Measurements from ENCODE around the gene HAGH. TPM values are rescaled to one million over a fixed set of nuclear protein-coding genes. Genes with fewer than 3 reads are reported as not detected.

The HAGH gene
- total RNA-seq, 1 donor from 2014 or later = 57.7 TPM

GRCh38 chr16:1766701-1767100 lies 59.9 kb downstream of the HAGH start:
- intact Hi-C loops (cut with micrococcal nuclease) = no loop called here
- H3K4me3 Mint-ChIP-seq = no peak overlapping the region
- H3K4me1 Mint-ChIP-seq = peaks cover 3% of the 10 kb centered on the region
- no peaks in the 10 kb centered on the region for H3K27me3 Mint-ChIP-seq
- H3K9me3 Mint-ChIP-seq = no peaks in the 10 kb centered on the region
- H3K27ac Mint-ChIP-seq = no peak overlapping the region
- H3K36me3 Mint-ChIP-seq (ENCODE audit: low read depth) = peaks cover 21% of the 10 kb centered on the region
- no peak for DNase-seq

- Mint-ChIP-seq H3K36me3 (ENCODE audit: low read depth) (peaks cover 23% of the 10 kb centered on the region), H3K4me1 (peaks cover 3% of the 10 kb centered on the region), H3K9me3 (no peaks in the 10 kb centered on the region), H3K4me3 (no peak overlapping the region), H3K27ac (no peak overlapping the region), H3K27me3 (no peaks in the 10 kb centered on the region)
- no peak for DNase-seq
- intact Hi-C loops (cut with micrococcal nuclease) = no loop called here
Observed at GRCh38 chr16:1766231-1766630, 60.4 kb downstream of the HAGH start.

GRCh38 chr16:1765826-1766225 lies 60.8 kb downstream of the HAGH start:
- DNase-seq = peak; percentile 56
- Mint-ChIP-seq H3K4me1 (peaks cover 3% of the 10 kb centered on the region), H3K9me3 (no peaks in the 10 kb centered on the region), H3K27me3 (no peaks in the 10 kb centered on the region), H3K4me3 (no peak overlapping the region), H3K36me3 (ENCODE audit: low read depth) (peaks cover 24% of the 10 kb centered on the region), H3K27ac (no peak overlapping the region)
- intact Hi-C loops (cut with micrococcal nuclease) = no loop called here

GRCh38 chr16:1764971-1765370 lies 61.7 kb downstream of the HAGH start:
- H3K9me3 Mint-ChIP-seq = no peaks in the 10 kb centered on the region
- no peak overlapping the region for H3K4me3 Mint-ChIP-seq
- no peaks in the 10 kb centered on the region for H3K27me3 Mint-ChIP-seq
- peaks cover under 1% of the 10 kb centered on the region for H3K4me1 Mint-ChIP-seq
- no peak overlapping the region for H3K27ac Mint-ChIP-seq
- intact Hi-C loops (cut with micrococcal nuclease) = no loop called here
- no peak for DNase-seq
- H3K36me3 Mint-ChIP-seq (ENCODE audit: low read depth) = peaks cover 22% of the 10 kb centered on the region

- Mint-ChIP-seq H3K27ac (no peak overlapping the region), H3K9me3 (no peaks in the 10 kb centered on the region), H3K36me3 (ENCODE audit: low read depth) (peaks cover 21% of the 10 kb centered on the region), H3K27me3 (no peaks in the 10 kb centered on the region), H3K4me3 (no peak overlapping the region), H3K4me1 (no peaks in the 10 kb centered on the region)
- intact Hi-C loops (cut with micrococcal nuclease) = no loop called here
- no peak for DNase-seq
Observed at GRCh38 chr16:1763521-1764511, 62.8 kb downstream of the HAGH start.

- intact Hi-C loops (cut with micrococcal nuclease) = no loop called here
- DNase-seq = no peak
- Mint-ChIP-seq H3K4me3 (no peak overlapping the region), H3K4me1 (no peaks in the 10 kb centered on the region), H3K27me3 (no peaks in the 10 kb centered on the region), H3K9me3 (no peaks in the 10 kb centered on the region), H3K27ac (no peak overlapping the region), H3K36me3 (ENCODE audit: low read depth) (peaks cover 18% of the 10 kb centered on the region)
Observed at GRCh38 chr16:1762879-1763520, 63.6 kb downstream of the HAGH start.

- H3K27me3 Mint-ChIP-seq = no peaks in the 10 kb centered on the region
- no peaks in the 10 kb centered on the region for H3K4me1 Mint-ChIP-seq
- intact Hi-C loops (cut with micrococcal nuclease) = no loop called here
- H3K9me3 Mint-ChIP-seq = no peaks in the 10 kb centered on the region
- no peak overlapping the region for H3K27ac Mint-ChIP-seq
- DNase-seq = no peak
- peaks cover 18% of the 10 kb centered on the region for H3K36me3 Mint-ChIP-seq (ENCODE audit: low read depth)
- H3K4me3 Mint-ChIP-seq = no peak overlapping the region
Observed at GRCh38 chr16:1762196-1762878, 64.3 kb downstream of the HAGH start.

- intact Hi-C loops (cut with micrococcal nuclease) = no loop called here
- no peak overlapping the region for H3K27ac Mint-ChIP-seq
- H3K36me3 Mint-ChIP-seq (ENCODE audit: low read depth) = peaks cover 14% of the 10 kb centered on the region
- no peaks in the 10 kb centered on the region for H3K27me3 Mint-ChIP-seq
- no peaks in the 10 kb centered on the region for H3K9me3 Mint-ChIP-seq
- no peak overlapping the region for H3K4me3 Mint-ChIP-seq
- H3K4me1 Mint-ChIP-seq = peaks cover 3% of the 10 kb centered on the region
- DNase-seq = no peak
Observed at GRCh38 chr16:1761751-1762150, 64.9 kb downstream of the HAGH start.

GRCh38 chr16:1760911-1761310 lies 65.7 kb downstream of the HAGH start:
- H3K27me3 Mint-ChIP-seq = no peaks in the 10 kb centered on the region
- peaks cover 12% of the 10 kb centered on the region for H3K36me3 Mint-ChIP-seq (ENCODE audit: low read depth)
- DNase-seq = no peak
- no peak overlapping the region for H3K4me3 Mint-ChIP-seq
- intact Hi-C loops (cut with micrococcal nuclease) = no loop called here
- H3K27ac Mint-ChIP-seq = no peak overlapping the region
- no peaks in the 10 kb centered on the region for H3K9me3 Mint-ChIP-seq
- H3K4me1 Mint-ChIP-seq = peaks cover 5% of the 10 kb centered on the region

GRCh38 chr16:1759511-1759910 lies 67.1 kb downstream of the HAGH start:
- H3K4me1 Mint-ChIP-seq = peaks cover 5% of the 10 kb centered on the region
- peaks cover 17% of the 10 kb centered on the region for H3K36me3 Mint-ChIP-seq (ENCODE audit: low read depth)
- intact Hi-C loops (cut with micrococcal nuclease) = no loop called here
- H3K27me3 Mint-ChIP-seq = no peaks in the 10 kb centered on the region
- no peak overlapping the region for H3K27ac Mint-ChIP-seq
- DNase-seq = no peak
- H3K9me3 Mint-ChIP-seq = no peaks in the 10 kb centered on the region
- no peak overlapping the region for H3K4me3 Mint-ChIP-seq

GRCh38 chr16:1758923-1759322 lies 67.7 kb downstream of the HAGH start:
- H3K36me3 Mint-ChIP-seq (ENCODE audit: low read depth) = peaks cover 18% of the 10 kb centered on the region
- no peak overlapping the region for H3K27ac Mint-ChIP-seq
- intact Hi-C loops (cut with micrococcal nuclease) = no loop called here
- no peaks in the 10 kb centered on the region for H3K27me3 Mint-ChIP-seq
- H3K4me3 Mint-ChIP-seq = no peak overlapping the region
- no peaks in the 10 kb centered on the region for H3K9me3 Mint-ChIP-seq
- H3K4me1 Mint-ChIP-seq = peaks cover 5% of the 10 kb centered on the region
- no peak for DNase-seq

- peak overlapping the region; percentile 66 for H3K27ac Mint-ChIP-seq
- H3K4me3 Mint-ChIP-seq = no peak overlapping the region
- H3K9me3 Mint-ChIP-seq = no peaks in the 10 kb centered on the region
- H3K4me1 Mint-ChIP-seq = peaks cover 5% of the 10 kb centered on the region
- DNase-seq = no peak
- intact Hi-C loops (cut with micrococcal nuclease) = no loop called here
- no peaks in the 10 kb centered on the region for H3K27me3 Mint-ChIP-seq
- H3K36me3 Mint-ChIP-seq (ENCODE audit: low read depth) = peaks cover 18% of the 10 kb centered on the region
Observed at GRCh38 chr16:1757714-1758461, 68.7 kb downstream of the HAGH start.

Data from activated CD4-positive, alpha-beta T cell treated with anti-CD3 and anti-CD28 coated beads, Interleukin-2, amount 10 ng/mL, durations not matched to agents 24 days and 14 days (primary cell).